ENCODE results near the gene BCL2L2.

DNA sequence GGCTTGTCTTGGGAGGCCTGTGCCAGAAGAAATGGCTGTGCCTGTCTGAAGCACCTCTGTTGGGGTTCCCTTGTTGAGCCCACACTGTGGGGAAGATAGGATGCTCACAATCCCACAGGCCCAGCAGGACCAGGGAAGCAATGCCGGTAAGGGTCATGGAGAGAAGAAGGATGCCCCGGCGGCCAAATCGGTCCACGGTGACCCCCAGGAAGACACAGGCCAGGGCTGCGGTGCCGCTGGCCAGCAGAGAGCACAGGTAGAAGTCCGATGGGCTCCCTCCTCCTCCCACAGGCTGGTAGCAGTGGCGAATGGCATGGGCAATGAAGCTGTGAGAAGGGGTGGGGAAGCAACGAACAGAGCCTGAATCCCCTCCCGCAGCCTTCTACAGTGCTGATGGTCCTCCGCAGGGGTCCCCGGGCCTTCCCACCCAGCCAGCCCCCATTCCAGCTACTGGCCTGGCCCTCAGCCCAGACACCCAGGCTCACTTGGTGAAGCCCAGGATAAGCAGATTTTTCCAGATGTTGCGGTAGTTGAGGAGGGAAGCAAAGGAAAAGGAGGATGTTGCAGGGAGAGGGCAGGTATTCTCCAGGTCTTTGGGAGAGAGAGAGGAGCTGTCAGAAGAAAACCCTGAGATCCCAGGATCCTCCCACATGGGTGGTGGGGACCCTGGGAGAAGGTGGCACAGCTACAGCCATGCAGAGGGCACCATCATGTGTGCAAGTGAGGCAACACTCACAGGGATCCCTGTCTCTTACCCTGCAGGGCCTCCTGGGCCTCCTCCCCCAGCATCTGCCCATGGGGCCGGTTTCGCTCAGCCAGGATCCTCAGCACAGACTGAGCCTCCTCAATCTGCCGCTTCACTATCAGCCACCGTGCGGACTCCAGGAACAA lies 41.0 kb downstream of the BCL2L2 start:
- TF ChIP-seq TAF1 (conservative IDR thresholded peaks at IDR 0.05) (no peak), CTCF (IDR thresholded peaks at IDR 0.05; ENCODE audit: low read depth, low read length, missing input control) (no peak), GABPA (IDR thresholded peaks at IDR 0.05 in 1 of 2, conservative IDR thresholded peaks at IDR 0.05 in 1 of 2) (no peak), NR2F2 (IDR thresholded peaks at IDR 0.05) (no peak), HNF4A (conservative IDR thresholded peaks at IDR 0.05) (no peak), YY1 (IDR thresholded peaks at IDR 0.05) (no peak)
